ENCODE results near the gene ARGFX. TPM values are rescaled to one million over a fixed set of nuclear protein-coding genes. Genes with fewer than 3 reads are reported as not detected.
"Not testable (repeated sequence)": the region's sequence is repeated elsewhere in the genome, so short reads cannot be mapped to it uniquely, and the experiment has no call there.

ARGFX gene
- total and polyA plus RNA-seq, 9 of the 15 experiments (the other 6 are each of a cell fraction or from before 2014, with no cell fraction given): not detected

DNA sequence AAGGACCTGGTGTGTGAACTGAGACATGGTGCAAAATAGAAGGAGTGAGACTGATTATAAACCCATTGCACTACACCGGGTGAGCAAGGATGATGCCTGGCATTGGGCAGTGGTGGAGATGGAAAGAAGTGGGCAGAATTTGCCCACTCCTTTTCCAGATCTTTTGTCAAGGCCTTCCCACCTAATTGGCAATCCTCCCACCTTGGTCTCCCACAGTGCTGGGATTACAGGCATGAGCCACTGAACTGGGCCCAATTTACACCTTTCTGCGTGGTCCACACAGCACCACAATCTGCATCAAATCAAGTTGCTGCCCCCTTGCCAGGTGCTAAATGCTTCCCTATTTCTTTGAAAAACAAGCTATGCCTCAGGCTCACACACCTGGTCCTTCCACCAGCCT, 30.8 kb downstream of the ARGFX start (continued):
- no peak for TF ChIP-seq YY1 (IDR thresholded peaks at IDR 0.05; ENCODE audit: borderline replicate concordance in 1 of 3, control insufficient read depth in 1 of 3, extremely low read depth in 1 of 3, insufficient read depth in 3 of 3, insufficient read length in 1 of 3, insufficient replicate concordance in 2 of 3, low read depth in 1 of 3, low read length in 2 of 3)
- TF ChIP-seq HLTF (IDR thresholded peaks at IDR 0.05): no peak
- no peak for TF ChIP-seq POLR2A (conservative IDR thresholded peaks at IDR 0.05)
- TF ChIP-seq HNRNPK (IDR thresholded peaks at IDR 0.05; ENCODE audit: low read depth, low read length, poor library complexity, severe bottlenecking): no peak
- no peak for TF ChIP-seq ZNF239 (CRISPR knock-in tag; IDR thresholded peaks at IDR 0.05)
- TF ChIP-seq, protein P1, sequence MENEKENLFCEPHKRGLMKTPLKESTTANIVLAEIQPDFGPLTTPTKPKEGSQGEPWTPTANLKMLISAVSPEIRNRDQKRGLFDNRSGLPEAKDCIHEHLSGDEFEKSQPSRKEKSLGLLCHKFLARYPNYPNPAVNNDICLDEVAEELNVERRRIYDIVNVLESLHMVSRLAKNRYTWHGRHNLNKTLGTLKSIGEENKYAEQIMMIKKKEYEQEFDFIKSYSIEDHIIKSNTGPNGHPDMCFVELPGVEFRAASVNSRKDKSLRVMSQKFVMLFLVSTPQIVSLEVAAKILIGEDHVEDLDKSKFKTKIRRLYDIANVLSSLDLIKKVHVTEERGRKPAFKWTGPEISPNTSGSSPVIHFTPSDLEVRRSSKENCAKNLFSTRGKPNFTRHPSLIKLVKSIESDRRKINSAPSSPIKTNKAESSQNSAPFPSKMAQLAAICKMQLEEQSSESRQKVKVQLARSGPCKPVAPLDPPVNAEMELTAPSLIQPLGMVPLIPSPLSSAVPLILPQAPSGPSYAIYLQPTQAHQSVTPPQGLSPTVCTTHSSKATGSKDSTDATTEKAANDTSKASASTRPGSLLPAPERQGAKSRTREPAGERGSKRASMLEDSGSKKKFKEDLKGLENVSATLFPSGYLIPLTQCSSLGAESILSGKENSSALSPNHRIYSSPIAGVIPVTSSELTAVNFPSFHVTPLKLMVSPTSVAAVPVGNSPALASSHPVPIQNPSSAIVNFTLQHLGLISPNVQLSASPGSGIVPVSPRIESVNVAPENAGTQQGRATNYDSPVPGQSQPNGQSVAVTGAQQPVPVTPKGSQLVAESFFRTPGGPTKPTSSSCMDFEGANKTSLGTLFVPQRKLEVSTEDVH (IDR thresholded peaks at IDR 0.05; ENCODE audit: low read depth, partially characterized antibody): no peak
- TF ChIP-seq TAF7 (tag; IDR thresholded peaks at IDR 0.05): no peak
- no peak for TF ChIP-seq NCOA6 (IDR thresholded peaks at IDR 0.05)
- TF ChIP-seq EHMT2 (IDR thresholded peaks at IDR 0.05): no peak
- TF ChIP-seq, protein P2, sequence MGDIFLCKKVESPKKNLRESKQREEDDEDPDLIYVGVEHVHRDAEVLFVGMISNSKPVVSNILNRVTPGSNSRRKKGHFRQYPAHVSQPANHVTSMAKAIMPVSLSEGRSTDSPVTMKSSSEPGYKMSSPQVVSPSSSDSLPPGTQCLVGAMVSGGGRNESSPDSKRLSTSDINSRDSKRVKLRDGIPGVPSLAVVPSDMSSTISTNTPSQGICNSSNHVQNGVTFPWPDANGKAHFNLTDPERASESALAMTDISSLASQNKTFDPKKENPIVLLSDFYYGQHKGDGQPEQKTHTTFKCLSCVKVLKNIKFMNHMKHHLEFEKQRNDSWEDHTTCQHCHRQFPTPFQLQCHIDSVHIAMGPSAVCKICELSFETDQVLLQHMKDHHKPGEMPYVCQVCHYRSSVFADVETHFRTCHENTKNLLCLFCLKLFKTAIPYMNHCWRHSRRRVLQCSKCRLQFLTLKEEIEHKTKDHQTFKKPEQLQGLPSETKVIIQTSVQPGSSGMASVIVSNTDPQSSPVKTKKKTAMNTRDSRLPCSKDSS (IDR thresholded peaks at IDR 0.05; ENCODE audit: low read depth, partially characterized antibody): no peak
- TF ChIP-seq GTF2E2 (tag; IDR thresholded peaks at IDR 0.05): no peak

DNA sequence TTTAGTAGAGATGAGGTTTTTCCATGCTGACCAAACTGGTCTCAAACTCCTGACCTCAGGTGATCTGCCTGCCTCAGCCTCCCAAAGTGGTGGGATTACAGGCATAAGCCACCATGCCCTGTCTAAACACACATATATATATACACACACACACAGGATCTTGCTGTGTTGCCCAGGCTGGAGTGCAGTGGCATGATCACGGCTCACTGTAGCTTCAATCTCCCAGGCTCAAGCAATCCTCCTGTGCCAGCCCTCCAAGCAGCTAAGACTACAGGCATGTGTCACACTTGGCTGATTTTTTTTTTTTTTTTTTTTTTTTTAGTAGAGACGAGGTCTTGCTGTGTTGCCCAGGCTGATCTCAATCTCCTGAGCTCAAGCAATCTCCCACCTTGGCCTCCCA, 32.2 kb downstream of the ARGFX start:
- H3K4me2 ChIP-seq (ENCODE audit: insufficient read depth, low read length); H3K9me1 ChIP-seq (ENCODE audit: control insufficient read depth, insufficient read depth, low read length); BruUV-seq (replicated peaks); CTCF ChIA-PET (ENCODE audit: low intra/inter-chr PET ratio); in situ Hi-C loops (cut with MboI); FAIRE-seq; H2AFZ ChIP-seq (ENCODE audit: low read depth, low read length); H3K4me1 ChIP-seq (replicated peaks in 1 of 2; ENCODE audit: control insufficient read depth in 2 of 2, insufficient read depth in 2 of 2, low read length in 2 of 2); ATAC-seq; H3K36me3 ChIP-seq (ENCODE audit: control insufficient read depth, insufficient read depth, low read length); POLR2A ChIA-PET; H4K20me1 ChIP-seq (replicated peaks; ENCODE audit: control insufficient read depth, insufficient read depth, low read length); H3K9ac ChIP-seq (ENCODE audit: insufficient read depth in 1 of 2, low read depth in 2 of 2, low read length in 2 of 2); H3K9me3 ChIP-seq (replicated peaks; ENCODE audit: control insufficient read depth, insufficient read depth, low read depth, low read length); H3K79me2 ChIP-seq (ENCODE audit: control insufficient read depth, insufficient read depth, low read length); H3K27ac ChIP-seq (ENCODE audit: extremely low read depth, low read depth, low read length); intact Hi-C loops (cut with micrococcal nuclease); DNase-seq (ENCODE audit: extremely low read depth in 1 of 4, low spot score in 3 of 4); H3K4me3 ChIP-seq; H3K27me3 ChIP-seq (ENCODE audit: control insufficient read depth in 2 of 2, insufficient read depth in 2 of 2, low read length in 2 of 2): not testable (repeated sequence)
- WGBS (ENCODE audit: insufficient coverage, low coverage, missing lambda C conversion rate): no CpG with 5 or more reads among the region's 2 CpGs

All from K562 (cell line).